Measurements from ENCODE around the gene NRIP1.

Gene NRIP1, protein sequence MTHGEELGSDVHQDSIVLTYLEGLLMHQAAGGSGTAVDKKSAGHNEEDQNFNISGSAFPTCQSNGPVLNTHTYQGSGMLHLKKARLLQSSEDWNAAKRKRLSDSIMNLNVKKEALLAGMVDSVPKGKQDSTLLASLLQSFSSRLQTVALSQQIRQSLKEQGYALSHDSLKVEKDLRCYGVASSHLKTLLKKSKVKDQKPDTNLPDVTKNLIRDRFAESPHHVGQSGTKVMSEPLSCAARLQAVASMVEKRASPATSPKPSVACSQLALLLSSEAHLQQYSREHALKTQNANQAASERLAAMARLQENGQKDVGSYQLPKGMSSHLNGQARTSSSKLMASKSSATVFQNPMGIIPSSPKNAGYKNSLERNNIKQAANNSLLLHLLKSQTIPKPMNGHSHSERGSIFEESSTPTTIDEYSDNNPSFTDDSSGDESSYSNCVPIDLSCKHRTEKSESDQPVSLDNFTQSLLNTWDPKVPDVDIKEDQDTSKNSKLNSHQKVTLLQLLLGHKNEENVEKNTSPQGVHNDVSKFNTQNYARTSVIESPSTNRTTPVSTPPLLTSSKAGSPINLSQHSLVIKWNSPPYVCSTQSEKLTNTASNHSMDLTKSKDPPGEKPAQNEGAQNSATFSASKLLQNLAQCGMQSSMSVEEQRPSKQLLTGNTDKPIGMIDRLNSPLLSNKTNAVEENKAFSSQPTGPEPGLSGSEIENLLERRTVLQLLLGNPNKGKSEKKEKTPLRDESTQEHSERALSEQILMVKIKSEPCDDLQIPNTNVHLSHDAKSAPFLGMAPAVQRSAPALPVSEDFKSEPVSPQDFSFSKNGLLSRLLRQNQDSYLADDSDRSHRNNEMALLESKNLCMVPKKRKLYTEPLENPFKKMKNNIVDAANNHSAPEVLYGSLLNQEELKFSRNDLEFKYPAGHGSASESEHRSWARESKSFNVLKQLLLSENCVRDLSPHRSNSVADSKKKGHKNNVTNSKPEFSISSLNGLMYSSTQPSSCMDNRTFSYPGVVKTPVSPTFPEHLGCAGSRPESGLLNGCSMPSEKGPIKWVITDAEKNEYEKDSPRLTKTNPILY (N-terminal part only)

DNA sequence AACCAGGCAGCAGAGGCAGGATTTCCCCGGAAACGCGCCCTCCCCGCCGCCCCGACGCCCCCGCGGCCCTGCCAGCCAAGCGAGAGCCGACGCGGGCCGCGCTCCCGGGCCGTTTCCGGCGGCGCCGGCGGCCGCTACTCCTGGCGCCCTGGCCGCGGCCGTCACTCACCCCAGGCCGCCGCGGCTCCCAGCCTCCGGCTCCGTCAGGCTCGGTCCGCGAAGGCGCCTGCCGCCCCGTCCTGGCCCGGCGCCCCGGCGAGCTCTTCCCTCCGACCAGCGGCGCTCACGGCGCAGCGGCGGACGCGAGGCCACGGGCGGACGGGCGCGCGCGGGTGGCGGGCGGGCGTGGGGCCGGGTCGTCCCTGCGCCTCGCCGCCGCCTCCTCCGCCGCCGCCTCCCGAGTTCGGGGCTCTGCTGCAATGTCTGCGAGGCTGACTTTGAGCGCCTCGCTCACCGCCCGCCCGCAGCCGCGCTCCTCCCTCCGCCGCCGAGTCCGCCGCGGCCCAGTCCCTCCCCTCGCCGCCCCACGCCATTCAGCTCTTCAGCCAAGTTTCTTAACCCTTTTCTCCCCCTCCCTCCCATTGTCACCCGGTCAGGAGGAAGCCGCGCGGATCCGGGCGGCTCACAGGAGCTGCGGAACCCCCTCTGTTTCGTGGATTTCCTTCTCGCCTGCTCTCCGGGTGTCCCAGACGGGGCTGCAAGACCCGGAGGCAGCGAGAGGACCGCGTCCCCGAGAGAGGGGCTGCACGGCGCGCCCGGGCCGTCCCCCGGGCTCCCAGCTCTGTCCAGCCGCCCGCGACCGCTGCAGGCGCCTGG lies at the start of gene NRIP1:
TSS of gene NRIP1 (minus strand) at position 425 of the 816 bp plus-strand sequence. CDS start 96,808 bp downstream, outside the sequence.
- DNase-seq = peak; percentile 72

DNA sequence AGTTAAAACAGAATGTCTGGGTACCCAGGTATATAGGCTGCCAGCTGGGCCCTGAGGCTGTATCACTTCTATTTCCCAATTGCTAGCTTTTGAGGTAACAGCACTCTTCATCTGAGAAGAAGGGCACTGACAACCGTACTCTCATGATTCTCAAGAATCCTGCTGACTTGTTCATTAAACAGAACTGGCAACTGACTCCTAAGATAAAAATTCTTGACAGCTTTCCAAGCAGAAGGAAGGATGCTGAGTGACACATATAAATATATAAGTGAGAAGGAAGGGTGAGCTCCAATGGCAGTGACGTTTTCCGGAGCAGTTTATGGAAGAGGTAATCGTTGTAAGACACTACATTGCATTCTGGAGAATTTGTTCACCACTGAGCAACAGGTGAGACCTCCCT lies 48.1 kb upstream of the NRIP1 start:
- no peak for DNase-seq

DNA sequence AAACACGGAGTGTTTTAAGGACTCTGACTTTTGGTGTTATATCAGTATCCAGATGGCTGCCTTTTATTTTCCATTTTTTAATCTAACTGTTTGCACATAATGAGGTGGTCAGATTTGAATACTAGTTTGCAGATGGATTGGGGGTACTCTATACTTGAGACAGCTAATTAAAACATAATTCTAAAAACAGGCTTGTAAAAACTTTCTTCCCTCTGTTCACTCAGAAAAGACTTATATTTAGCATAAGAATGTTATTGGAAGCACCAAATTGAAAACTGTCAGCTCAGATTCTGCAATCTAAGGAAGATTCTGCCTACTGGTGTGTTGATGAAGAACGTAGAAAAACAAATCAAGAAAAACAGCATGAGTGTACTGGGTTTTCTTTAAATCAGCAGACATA lies 44.0 kb upstream of the NRIP1 start:
- DNase-seq = no peak

DNA sequence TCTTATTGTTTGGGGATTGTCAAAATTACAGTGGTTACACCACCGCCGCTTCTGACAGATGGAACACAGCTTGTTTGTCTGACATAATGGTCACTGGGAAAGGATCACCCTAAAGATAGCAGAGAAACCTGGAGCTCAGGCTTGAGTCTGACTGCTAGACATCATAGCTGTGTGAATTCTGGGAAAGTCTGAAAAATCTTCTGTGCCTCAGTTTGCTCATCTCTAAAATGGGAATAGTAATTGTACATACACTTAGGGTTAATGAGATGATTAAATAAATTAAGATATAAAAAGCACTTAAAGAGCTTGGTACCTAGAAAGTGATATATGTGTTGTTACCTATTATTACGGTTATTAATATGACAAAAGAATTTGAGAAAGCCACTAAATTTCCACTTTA lies 39.7 kb upstream of the NRIP1 start:
- no peak for DNase-seq

DNA sequence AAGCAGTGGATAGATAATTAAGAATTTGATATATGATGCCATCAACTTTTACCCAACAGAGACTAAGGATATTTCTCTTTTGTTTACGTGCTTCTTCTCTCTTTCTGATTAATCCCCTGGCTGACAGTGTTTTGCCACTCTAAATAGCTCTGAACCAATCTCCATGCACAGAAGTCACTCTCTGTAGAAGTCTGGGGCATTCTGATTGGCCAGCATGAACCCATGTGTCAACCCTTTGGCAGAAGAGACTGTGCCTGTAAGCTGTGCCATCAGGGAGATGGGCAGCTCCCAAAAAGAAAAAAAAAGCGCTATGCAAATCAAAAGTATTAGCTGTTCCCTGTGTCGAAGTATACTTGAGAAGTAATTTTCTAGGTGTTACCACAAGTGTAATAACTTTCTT lies 34.1 kb upstream of the NRIP1 start:
- DNase-seq = no peak

DNA sequence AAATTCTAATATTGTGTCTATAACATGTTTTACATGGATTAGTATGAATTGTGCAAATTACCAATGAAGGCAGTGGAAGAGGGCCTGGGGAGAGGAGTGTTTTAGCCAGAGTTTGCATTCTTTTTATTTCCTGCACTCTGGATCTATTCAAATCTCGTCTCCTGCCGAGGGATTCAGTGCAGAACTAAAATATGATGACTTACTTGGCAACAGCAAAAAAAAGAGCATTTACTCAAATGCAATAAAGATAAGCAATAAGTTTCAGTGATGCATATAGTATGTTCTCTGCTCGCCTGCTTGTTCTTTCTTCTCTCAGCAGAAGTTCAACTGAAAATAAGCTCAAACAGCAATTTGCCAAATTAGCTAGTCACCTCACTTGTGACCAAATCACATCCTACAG lies 33.4 kb upstream of the NRIP1 start:
- DNase-seq = no peak

DNA sequence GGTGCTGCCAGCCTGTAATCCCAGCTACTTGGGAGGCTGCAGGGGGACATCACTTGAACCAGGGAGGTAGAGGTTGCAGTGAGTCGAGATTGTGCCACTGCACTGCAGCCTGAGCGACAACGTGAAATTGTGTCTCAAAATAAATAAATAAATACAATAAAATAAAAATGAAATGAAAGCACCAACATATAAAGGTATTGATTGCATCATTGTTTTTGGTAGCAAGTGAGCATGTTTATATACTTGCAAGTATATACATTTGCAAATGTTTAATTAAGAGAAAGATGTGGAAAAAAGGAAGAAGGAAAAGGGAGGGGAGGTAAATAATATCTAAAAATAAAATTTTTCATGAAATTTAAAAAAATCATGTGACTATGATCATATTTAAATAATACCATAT lies 32.8 kb upstream of the NRIP1 start:
- no peak for DNase-seq

DNA sequence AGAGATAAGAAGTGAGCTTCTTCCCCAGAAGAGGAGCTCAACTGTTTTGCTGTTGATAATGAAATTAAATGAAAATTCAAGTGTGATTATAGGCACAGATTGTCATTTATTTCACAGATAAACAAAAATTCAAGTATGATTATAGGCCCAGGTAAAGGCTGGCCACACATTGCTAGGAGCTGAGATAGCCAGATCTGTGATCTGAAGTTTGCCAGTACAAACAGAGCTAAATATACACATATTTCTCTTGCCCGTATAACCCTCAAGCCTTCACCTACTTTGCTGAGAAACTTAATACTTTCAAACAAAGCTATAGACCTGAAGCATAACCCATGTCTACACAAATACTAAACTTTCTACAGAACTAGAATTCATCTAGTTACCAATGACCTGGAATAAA lies 31.3 kb upstream of the NRIP1 start:
- DNase-seq = no peak

DNA sequence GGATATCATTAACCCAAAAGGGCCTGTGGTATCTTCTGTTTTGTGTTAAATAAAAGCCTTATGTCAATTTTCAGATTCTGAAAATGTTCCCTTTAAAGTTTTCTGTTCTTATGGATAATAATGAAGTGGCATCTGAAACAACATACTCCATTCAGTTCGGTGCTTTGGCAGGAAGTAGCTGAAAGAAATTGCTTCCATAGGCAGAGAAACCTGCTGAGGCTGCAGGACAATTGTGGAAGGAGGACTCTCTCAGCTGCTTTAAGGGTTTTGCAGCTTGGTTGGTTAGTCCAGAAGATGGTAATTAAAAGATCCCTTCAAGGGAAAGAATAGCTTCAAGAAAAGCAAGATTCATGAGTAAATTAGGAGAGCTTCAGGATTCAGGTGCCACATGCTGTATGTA lies 30.5 kb upstream of the NRIP1 start:
- no peak for DNase-seq

DNA sequence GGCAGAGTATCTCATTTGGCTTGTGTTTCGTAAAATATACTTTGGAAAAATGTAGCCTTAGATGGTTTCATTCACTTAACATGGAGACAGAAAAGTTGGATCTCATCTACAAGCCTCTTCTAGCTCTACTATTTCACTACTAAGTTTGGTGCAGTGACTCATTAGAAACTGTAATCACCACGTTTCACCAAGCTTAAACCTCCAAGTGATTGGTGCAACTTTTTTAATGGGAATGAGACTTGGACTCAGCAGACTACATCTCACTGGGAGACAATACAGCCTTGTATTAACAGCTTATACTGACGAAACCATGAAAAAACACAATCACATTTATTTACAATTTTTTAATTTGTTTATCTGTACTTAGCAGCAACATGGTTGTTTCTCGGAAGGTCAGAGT lies 29.9 kb upstream of the NRIP1 start:
- DNase-seq = no peak

DNA sequence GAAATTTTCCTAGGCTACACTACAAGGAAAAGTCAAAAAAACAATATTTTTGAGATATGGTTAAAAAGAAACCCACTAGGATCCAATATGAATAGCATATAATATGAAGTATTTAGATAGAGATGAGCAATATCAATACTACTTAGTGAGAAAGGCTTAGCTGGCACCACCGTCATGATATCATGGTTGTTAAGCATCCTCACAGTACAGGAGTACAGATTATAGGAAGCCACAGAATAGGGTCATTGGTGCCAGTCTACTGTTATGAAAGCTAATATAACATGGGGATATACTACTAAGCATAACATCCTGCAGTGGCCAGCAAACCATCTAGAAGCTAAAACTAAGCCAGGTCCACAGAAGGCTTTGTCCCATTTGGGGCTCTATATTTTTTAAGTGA lies 28.4 kb upstream of the NRIP1 start:
- DNase-seq = no peak

DNA sequence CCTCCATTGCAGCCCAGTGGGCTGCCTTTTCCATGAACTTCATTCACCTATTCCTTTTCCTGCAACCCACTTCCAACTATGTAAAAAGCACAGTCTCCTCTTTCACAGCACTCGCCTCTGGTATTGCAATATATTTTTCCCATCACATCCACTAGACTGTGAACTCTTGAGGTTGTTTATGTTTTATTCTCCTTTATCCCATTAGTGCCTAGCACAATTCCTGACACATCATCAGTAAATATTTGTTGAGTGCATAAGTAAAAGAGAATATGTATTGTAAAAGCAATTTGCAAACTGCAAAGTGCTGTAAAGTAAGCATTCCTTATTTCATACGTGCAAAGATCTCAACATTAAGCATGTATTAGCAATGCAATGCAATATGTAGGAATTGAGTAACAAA lies 27.9 kb upstream of the NRIP1 start:
- no peak for DNase-seq

DNA sequence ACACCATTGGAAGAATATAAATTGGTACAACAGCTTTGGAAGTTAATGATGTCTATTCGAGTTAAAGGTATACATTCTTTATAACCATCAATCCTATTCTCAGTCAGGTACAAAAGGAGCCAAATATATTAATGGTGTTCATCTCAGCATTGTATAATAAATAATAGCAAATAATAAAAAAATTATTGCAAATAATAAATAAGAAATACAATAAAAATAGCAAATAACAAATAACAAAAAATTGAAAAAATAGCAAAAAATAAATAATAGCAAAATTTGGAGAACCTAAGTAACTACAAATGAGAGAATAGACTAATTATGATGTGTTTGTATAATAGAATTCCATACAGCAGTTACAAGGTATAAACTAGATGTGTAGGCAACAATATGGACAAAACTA lies 25.6 kb upstream of the NRIP1 start:
- no peak for DNase-seq

DNA sequence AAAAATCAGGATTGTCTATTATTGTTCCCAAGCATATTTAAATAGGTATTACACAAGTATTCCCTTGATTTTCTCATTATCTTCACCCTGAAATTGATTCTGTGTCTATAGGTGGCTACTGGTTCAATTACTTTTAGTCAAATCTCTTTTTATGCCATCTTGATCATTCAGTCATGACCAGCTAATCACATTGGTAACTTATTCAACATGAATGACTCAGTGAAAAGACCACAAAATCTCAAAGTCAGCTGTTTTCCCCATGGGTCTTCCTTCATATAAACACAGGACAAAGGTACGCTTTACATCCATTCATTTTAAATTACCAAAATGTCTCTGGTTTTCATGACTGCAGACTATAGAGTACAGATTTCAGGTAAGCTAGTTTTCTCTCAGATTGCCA lies 23.7 kb upstream of the NRIP1 start:
- no peak for DNase-seq

DNA sequence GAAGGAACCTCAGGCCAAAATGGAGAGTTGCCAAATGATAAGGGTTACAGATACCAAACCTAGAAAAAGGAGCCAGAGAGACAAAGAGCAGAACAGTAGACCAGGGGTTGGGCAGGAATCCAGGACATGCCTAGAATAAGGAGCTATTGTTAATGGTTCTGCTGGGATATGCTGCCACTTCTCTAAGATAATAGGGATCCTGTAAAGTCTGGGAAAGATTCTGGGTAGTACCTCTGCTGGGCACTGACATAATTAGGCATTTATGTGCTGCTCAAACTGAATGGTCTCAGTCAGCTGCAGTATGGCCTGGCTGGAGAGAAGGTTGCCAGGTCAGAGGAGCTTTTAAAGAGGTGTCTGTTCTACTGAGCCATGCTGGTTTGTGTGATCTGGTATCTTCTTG lies 19.9 kb upstream of the NRIP1 start:
- no peak for DNase-seq

DNA sequence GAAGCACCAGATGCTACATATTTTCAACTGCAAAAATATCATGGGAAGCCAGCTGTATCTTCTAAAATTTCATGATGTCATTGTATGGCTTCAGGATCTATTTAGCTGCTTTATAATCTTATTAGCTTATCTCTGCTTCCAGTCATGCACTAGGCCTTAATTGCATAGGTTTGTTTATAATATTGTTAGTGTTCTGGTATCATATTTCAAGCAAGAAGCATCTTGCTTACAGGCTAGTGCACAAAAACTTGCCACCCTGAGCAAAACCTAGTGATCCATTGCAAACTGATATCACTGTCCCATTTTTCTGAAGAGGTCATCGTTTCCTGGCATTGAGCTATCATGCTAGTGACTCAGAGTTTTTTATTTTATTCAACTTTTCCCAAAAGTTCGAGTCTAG lies 15.7 kb upstream of the NRIP1 start:
- DNase-seq = no peak

DNA sequence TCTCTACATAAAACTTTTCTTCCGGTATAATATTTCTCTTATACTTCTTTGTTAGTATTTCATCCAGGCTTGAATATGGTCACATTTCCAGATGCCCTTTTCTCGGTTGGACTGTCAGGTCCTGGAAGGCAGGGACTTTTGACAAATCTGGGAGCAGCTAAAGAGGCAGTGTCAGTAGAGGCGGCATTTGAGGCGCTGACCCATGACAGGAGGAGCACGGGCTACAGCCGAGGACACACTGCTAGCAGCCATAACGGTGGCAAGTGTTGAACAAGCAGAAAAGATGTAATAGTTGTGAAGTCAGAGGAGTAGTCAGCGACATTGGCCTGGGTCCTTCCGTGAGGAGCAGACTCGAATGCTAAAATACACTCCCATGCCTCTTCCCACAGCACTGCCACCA lies 14.5 kb upstream of the NRIP1 start:
- no peak for DNase-seq

DNA sequence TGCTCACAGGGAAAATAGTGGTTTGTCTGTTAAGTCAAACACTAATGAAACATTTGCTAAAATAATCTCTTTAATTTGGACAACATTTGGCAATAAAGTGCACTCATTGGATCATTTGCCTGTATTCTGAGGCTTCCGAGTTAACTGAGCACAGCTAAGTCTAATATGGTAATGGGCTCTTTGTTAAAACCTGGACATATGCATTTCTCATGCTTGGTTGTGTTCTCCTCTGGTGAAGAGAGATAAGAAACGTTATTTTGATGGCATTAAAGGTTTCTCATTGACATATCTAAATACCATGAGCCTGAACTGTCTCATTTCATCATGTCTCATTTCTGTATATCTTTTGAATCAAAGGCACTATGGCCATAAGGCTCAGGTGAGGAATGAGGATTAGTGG lies 13.4 kb upstream of the NRIP1 start:
- no peak for DNase-seq

DNA sequence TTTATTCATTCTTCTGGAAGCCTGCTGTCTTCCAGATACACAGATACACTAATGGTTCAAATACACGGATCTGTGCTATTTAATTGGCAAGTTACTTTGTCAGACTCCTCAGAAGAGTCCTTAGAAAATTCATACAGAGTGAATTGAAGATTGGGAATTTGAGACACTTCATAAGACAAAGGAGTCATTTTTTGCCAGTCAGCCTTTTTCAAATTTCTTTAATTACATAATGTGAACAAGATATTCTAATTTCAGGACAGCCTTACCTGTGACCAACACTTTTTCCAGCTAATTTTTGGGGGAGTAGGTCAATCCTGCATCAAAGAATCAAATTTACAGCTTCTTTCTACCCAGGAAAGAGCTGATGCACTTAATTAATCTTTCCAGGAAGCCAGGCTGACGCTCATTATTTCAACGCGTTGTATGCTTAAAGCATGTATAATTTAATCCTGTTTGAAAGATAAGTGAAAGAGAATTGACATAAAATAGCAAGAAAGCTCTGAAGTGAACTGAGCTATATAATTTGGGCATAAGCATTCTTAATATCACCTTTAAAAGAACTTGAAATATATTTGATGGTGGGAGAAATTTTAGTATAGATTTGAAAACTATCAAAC lies 12.8 kb upstream of the NRIP1 start:
- DNase-seq = no peak

DNA sequence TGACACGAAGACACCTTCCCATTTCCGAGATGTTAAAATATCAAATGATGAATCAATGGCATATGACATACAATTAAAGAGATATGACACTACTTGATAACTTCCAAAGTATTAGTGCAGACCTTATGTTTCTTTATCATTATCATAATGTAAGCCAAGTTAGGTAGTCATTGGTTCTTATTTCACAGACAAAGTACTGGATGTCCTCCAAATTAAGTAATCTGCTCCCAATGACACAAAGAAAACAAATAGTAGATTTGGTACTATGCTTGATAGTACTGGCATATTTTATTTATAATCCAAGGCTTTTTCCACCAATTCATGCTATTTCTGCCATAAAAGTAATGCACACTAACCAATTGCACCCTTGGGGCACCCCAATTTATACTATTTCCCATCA lies 11.9 kb upstream of the NRIP1 start:
- no peak for DNase-seq

DNA sequence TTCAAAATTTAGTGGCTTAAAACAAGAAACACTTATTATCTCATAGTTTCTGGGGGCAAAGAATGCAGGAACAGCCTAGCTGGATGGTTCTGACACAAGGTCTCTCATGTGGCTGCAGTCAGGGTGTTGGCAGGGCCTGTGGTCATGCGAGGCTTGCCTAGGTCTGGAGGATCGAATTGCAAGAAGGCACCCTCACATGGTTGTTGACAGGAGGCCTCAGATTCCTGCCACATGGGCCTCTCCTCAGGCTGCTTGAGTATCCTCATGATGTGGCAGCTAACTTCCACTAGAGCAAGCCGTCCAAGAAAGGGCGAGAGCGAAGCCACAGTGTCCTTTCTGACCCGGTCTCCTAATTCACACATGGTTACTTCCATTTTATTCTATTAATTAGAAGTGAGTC lies 6.2 kb upstream of the NRIP1 start:
- DNase-seq = no peak

DNA sequence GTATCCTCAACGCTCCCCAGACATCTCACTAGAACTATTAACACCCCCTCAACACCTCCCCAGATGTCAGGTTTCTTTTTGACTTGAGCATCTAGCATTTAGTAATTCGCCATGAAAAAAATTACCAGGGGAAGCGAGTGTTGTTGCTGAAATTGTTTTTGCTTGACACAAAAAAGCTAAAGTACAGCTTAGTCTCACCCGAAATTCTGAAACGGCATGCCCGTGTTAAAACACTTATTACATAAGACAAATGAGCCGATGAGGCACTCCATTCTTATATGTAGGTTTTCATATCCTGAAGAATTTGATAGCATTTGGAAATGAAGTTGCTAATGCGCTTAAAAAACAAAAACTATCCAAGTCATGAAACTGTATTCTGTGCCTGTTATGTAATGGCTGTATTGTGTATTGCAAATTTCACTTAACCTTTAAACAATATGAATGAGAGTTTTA lies 1.3 kb upstream of the NRIP1 start:
- no peak for DNase-seq

All from NCI-H774 (cell line).